ENCODE data around the gene USF1.

USF1 gene

DNA sequence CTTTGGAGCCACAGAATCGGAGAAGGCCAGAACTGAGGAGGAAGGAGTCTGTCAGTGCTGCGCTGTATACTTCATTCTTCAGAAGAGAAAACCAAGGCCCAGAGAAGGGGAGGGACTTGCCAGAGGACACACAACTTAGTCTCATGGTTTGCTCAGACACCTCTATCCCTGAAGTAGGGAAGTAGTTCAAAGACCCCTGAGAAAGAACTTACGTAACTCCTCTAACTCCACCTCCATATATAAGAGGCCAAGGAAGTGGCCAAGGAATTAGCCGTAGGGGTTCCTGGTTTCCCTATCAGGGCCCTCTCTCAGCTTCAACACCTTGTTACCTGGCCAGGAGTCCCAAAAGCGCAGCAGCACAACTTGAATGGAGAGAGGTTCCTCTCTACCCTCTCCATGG lies 44.2 kb upstream of the USF1 start:
- TF ChIP-seq CTCF (IDR thresholded peaks at IDR 0.05; ENCODE audit: low read depth, low read length): no peak
- no peak for DNase-seq (ENCODE audit: extremely low read depth, low read depth)

DNA sequence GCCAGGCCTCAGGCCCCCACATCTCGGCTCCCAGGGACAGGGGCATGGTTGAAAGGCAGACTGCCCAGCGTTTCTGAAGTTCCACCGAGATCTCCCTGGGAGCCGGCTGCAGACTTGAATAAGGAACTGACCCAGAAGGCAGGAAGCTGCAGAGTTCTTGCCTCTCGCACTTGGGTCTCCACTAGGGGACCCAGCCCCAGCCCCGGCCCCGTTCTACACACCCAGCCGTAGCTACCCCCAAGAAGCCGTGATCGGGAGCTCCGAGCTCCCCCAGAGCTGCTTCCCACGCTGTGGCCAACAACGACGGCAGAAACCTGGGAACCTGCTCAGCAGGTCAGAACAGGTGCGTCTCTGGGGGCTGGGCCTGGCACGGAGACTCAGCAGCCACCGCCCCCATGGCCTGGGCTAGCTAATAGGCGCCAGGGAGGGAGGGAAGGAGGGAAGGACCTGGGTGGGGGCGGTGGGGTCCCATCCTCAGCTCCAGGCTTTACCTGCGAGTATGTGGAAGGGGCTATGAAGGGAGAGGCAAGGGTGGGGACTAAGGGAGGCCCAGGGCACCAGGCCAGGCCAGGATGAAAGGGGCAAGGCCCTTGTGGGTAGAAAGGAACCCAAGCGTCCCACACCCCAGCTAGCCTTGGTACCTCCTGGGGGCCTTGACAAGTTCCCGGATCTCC lies 43.6 kb upstream of the USF1 start, which contains the start of gene NECTIN4:
TSS of gene NECTIN4 (minus strand) at position 308 of the 674 bp plus-strand sequence. CDS start at position 46, 262 bp downstream.
- no peak for DNase-seq (ENCODE audit: extremely low read depth, low read depth)
- TF ChIP-seq CTCF (IDR thresholded peaks at IDR 0.05; ENCODE audit: low read depth, low read length): no peak

DNA sequence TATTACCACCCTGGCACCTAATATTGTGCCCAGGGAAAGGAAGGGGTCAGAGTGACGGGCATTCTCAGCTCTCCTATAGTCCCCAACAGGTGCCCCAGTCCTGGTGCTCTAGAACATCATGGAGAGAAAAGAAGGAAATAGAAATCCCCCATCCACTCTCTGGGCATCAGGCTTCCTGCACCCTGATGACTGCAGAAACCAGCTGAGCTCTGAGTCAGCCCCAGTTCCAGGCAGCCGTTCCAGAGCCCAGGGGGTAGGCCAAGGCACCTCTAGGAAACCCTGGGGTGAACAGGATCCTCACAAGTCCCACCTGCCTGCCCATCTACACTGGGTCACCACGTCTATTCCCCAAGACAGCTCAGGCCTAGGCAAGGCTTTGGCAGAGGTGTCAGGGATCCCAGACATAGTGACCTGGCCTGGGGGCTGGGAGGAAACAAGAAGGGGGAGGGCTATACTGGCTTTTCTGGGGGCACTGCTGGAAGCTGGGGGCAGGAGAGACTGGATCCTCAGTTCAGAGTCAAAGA lies 42.9 kb upstream of the USF1 start:
- DNase-seq (ENCODE audit: extremely low read depth, low read depth): no peak
- no peak for TF ChIP-seq CTCF (IDR thresholded peaks at IDR 0.05; ENCODE audit: low read depth, low read length)

DNA sequence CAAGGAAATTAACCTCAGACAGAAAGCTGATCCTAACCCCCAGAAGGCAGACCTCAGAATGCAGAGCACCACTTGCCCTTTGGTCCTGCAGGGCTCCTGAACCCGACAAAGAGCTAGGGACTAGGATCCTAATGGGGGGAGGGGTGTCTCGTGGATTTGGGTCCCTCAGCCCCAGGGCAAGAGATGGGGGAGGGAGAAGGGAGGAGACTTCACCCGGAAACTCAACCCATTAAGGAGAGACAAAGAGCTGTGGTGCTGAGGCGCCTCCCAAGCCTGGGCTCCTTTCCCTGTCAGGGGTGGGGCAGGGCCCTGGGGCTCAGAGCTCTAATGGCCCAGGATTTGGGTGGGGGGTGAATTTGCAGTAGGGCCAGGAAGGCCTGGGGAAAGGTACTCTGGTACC lies 40.7 kb upstream of the USF1 start:
- TF ChIP-seq CTCF (IDR thresholded peaks at IDR 0.05; ENCODE audit: low read depth, low read length): no peak

GRCh38 chr1:161085165-161085564 lies 39.4 kb upstream of the USF1 start:
- TF ChIP-seq CTCF (IDR thresholded peaks at IDR 0.05; ENCODE audit: low read depth, low read length): no peak
- no peak for DNase-seq (ENCODE audit: extremely low read depth, low read depth)

More for the DNA sequence above, 40.7 kb upstream of the USF1 start:
- no peak for DNase-seq (ENCODE audit: extremely low read depth, low read depth)

DNA sequence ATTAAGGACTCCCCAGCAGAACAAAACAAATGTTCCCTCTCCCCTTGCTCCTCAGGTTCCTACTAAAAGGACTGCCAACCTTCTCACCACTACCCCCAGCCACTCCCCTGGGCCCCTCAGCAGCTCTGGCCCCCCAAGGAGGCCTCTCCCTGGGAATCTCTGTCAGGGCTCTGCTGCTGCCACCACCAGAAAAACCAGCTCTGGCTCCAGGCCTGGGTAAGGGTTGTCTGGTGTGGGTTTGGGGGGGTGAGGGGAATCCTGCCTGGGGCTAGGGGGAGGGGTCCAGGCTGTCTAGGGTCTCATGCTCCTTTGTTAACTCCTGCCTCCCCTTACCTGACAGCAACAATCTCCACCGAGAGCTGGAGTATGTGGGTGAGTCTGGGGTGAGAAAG lies 38.8 kb upstream of the USF1 start:
- TF ChIP-seq CTCF (IDR thresholded peaks at IDR 0.05; ENCODE audit: low read depth, low read length): no peak
- no peak for DNase-seq (ENCODE audit: extremely low read depth, low read depth)

DNA sequence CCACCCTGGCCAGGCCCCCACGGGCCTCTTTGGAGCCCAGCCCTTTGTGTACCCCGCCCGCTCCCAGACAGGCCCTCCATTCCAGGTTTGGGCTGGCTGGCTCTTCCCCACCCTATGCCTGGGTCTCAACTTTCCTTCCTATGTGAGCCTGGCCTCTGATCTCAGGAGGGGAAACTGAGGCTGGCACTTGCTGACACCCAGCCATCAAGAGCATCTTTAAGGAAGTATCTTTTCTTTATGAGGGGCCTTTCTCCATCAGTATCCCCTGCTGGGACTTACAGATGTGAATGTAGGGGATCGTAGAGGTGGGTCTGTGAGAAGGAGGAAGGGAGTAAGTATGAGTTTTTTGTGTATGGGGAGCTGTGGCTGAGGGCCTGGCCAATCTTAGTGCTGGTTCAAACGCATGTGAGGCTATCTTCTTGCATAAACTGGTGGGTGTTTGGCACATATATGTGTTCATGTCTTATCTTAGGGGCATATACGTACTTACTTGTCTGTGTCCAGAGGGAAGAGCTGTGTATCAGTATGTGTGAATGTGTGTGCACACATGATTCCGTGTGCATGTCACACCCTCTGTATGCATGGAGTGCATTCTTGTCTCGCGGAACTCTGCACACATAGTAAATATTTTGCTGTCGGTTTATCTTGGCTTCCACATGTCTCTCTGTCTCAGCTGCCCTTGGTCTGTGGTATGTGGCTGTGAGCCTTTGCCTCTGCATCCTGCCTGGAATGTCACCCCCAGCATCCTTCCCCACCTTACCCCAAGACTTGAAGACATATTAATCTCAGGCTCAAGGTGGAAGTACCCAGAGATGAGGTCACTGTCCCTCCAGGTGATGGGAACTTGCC lies 38.2 kb upstream of the USF1 start:
- TF ChIP-seq CTCF (IDR thresholded peaks at IDR 0.05; ENCODE audit: low read depth, low read length): no peak
- DNase-seq (ENCODE audit: extremely low read depth, low read depth): no peak
